Measurements from ENCODE around the gene ZNF701.

GRCh38 chr19:52621376-52621775 lies 51.3 kb downstream of the ZNF701 start:
- no peak for TF ChIP-seq CTCF (conservative IDR thresholded peaks at IDR 0.05; ENCODE audit: low read depth, low read length)
- no peak for TF ChIP-seq EZH2 (IDR thresholded peaks at IDR 0.05; ENCODE audit: borderline replicate concordance, low read depth, low read length, poor library complexity, severe bottlenecking)

Data from A673 (cell line).